Measurements from ENCODE around the gene LHFPL3. TPM values are rescaled to one million over a fixed set of nuclear protein-coding genes. Genes with fewer than 3 reads are reported as not detected.
"Not testable (repeated sequence)": the region's sequence is repeated elsewhere in the genome, so short reads cannot be mapped to it uniquely, and the experiment has no call there.

LHFPL3 gene
- not detected for total RNA-seq

GRCh38 chr7:104328296-104328969 is at the start of gene LHFPL3:
TSS of gene LHFPL3 (plus strand) at chr7:104328603.
- Histone ChIP-seq H3K27ac (no peak within 1 kb of the TSS), H3K9me3 (no peaks in the 10 kb centered on the region), H3K27me3 (peaks cover 15% of the 10 kb centered on the region), H3K4me1 (peaks cover 5 to 12% of the 10 kb centered on the region in 2 donors), H3K36me3 (no peaks in the 10 kb centered on the region), H3K4me3 (replicated peaks in 1 of 3) (no peak within 1 kb of the TSS)
- no peak for TF ChIP-seq CTCF (IDR thresholded peaks at IDR 0.05)
- TF ChIP-seq POLR2A (IDR thresholded peaks at IDR 0.05), result no peak
- intact Hi-C loops (cut with DNase I), result no loop called here
- WGBS, 2 donors, result 1 to 2% methylated on average over 19 to 21 of the region's 62 CpGs
- peak in 1 of 2 donors; percentile 7 for DNase-seq

GRCh38 chr7:104281685-104282084 is 46.7 kb upstream of the LHFPL3 start:
- H3K27me3 ChIP-seq; H3K4me1 ChIP-seq; H3K9me3 ChIP-seq; H3K36me3 ChIP-seq; H3K4me3 ChIP-seq (replicated peaks in 1 of 3); H3K27ac ChIP-seq; intact Hi-C loops (cut with DNase I); DNase-seq: not testable (repeated sequence)
- 85 to 87% methylated on average over 2 of the region's 2 CpGs for WGBS, 2 donors

- DNase-seq, result no peak
- no peak overlapping the region for H3K27ac ChIP-seq
- no peaks in the 10 kb centered on the region for H3K36me3 ChIP-seq
- H3K4me1 ChIP-seq, result no peaks in the 10 kb centered on the region
- H3K9me3 ChIP-seq, result no peaks in the 10 kb centered on the region
- intact Hi-C loops (cut with DNase I), result no loop called here
- WGBS, 2 donors, result 55 to 62% methylated on average over 1 of the region's 1 CpG
- H3K4me3 ChIP-seq (replicated peaks in 1 of 3), result no peak overlapping the region
- H3K27me3 ChIP-seq, result no peaks in the 10 kb centered on the region
- TF ChIP-seq POLR2A (IDR thresholded peaks at IDR 0.05) (no peak), CTCF (IDR thresholded peaks at IDR 0.05) (no peak)
Observed at GRCh38 chr7:104286839-104287238, 41.6 kb upstream of the LHFPL3 start.

- H3K36me3 ChIP-seq, result no peaks in the 10 kb centered on the region
- H3K4me1 ChIP-seq, result no peaks in the 10 kb centered on the region
- no peak for DNase-seq
- H3K27ac ChIP-seq, result no peak overlapping the region
- no peaks in the 10 kb centered on the region for H3K27me3 ChIP-seq
- H3K9me3 ChIP-seq, result no peaks in the 10 kb centered on the region
- intact Hi-C loops (cut with DNase I), result no loop called here
- TF ChIP-seq POLR2A (IDR thresholded peaks at IDR 0.05) (no peak), CTCF (IDR thresholded peaks at IDR 0.05) (no peak)
- H3K4me3 ChIP-seq (replicated peaks in 1 of 3), result no peak overlapping the region
- WGBS, 2 donors, result 92 to 96% methylated on average over 1 of the region's 1 CpG
Observed at GRCh38 chr7:104288137-104288536, 40.3 kb upstream of the LHFPL3 start.

GRCh38 chr7:104294291-104294690 is 34.1 kb upstream of the LHFPL3 start:
- TF ChIP-seq POLR2A (IDR thresholded peaks at IDR 0.05), result no peak
- TF ChIP-seq CTCF (IDR thresholded peaks at IDR 0.05), result no peak

More at GRCh38 chr7:104294291-104294690, 34.1 kb upstream of the LHFPL3 start:
- Histone ChIP-seq H3K27me3 (no peaks in the 10 kb centered on the region), H3K4me3 (replicated peaks in 1 of 3) (no peak overlapping the region), H3K4me1 (no peaks in the 10 kb centered on the region), H3K36me3 (no peaks in the 10 kb centered on the region), H3K9me3 (no peaks in the 10 kb centered on the region), H3K27ac (no peak overlapping the region)
- no peak for DNase-seq
- WGBS, 2 donors, result 75 to 78% methylated on average over 3 of the region's 3 CpGs
- intact Hi-C loops (cut with DNase I), result no loop called here

All from thyroid gland (tissue), 4 donors.